HG03139 (cell line): ENCODE measurements around the gene EPS8.

ENCODE experiments used
- ATAC-seq: cut with Tn5 transposase; IDR thresholded peaks from one replicate; pipeline ENCODE4 v1.9.1; 2021; ENCODE audit not compliant: unreplicated experiment

EPS8 gene

DNA sequence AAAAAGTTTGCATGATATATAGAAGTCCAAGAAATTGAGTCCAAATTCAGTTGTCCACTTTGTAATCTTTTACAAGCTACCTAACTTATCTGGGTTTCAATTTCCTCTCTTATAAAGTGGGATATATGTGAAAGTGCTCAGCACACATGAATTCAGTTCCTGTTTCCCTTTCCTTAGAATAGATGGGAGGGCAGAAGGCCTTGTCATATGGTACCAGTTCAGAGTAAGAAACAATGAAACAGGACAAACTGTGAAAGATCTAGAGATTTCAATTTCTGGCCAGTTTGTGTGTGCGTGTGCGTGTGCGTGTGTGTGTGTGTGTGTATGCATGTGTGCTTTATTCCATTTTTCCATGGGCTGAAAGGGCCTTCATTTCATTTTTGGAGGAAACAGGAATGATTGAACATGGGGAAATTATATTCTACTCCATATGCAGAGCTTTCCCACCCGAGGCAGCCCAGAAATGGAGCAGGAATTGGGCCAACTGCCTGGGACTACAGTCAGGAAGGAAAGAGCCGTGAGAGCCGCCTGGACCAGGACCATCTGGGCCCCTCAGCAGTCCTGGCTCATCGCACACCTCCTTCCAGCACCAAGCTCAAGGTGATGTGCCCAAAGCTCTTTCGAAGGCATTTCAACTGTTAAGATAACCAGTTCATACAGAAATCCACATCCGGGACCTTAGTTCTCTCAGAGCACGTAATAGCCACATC lies 183.2 kb downstream of the EPS8 start:
- no peak for ATAC-seq

DNA sequence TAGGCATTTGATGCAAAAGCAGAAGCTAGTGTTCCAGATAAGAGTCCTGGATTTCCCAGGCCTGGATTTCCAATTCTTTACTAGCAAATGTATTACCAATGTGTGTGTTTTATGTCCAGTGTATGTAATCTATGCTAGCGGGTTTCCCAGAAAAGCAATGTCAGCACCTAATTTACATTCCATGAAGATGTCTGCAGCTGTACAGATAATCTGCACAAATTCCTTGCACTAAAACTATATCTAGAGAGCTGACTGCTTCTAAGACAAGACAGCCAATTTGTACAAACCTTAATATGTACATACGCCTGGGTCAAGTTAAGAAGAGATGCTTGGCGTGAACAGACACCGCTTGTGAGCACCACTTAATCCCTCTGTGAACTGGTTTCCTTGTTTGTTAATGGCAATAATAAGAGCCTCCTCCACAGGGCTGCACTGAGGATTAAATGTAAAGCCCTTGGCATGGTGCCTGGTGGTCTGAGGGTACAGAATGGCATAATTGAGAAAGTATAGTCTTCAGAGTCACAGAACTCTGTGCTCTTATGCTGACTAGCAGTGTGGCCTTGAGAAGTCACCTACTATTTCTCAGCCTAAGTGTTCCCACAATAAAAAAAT lies 185.6 kb downstream of the EPS8 start:
- no peak for ATAC-seq

DNA sequence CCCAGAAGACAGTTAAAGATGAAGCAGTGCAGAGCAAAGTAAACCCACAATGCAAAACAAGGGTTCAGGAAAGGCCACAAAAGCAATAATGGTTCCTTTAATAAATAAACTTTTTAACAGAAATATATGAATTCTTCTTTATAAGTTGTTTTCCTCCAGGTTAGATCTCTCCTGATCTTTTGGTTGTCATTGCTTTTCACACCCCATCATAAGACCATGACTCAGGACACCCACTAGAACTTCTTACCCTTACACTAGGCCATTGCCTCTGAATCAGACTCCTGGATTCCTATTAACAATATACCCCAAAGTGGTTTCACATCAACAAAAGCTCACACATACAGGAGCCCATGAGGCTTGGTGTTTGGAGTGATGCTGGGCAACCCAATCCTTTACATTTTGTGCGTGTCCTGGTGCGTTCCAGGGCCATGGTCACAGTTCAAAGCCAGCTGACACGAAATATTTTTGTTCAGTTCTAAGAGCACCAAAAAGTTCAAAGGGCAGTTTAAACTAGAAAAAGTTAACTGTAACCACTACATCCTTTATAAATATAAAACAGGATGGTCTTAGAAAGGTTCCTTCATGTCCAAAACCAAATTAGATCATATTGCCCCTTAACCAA lies 187.0 kb downstream of the EPS8 start:
- ATAC-seq, result no peak

DNA sequence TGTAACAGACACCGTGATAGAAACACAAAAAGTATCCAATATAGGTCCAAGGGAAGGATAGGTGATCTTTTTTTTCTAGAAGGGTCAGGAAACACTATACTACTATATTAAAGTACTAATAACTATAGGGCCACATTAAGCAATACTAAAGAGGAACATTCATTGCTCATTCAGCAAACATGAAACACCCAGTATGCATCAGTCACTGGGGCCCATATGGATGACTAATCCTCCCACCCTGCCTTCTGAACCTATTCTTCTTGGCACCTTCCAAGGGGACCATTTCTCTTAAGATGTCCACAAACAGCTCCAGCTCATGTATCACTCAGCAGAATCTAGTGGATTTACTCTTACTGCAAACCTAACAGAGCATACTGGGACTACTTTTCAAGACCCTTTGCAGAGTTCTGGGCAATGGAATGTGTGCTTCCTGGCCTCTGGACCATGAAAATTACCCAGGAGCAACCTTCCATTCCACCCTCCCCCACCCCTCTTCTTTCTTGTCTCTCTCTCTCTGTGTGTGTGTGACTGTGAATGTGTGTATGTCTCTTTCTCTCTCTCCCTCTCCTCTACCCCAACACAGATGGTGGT lies 187.9 kb downstream of the EPS8 start:
- ATAC-seq, result no peak

DNA sequence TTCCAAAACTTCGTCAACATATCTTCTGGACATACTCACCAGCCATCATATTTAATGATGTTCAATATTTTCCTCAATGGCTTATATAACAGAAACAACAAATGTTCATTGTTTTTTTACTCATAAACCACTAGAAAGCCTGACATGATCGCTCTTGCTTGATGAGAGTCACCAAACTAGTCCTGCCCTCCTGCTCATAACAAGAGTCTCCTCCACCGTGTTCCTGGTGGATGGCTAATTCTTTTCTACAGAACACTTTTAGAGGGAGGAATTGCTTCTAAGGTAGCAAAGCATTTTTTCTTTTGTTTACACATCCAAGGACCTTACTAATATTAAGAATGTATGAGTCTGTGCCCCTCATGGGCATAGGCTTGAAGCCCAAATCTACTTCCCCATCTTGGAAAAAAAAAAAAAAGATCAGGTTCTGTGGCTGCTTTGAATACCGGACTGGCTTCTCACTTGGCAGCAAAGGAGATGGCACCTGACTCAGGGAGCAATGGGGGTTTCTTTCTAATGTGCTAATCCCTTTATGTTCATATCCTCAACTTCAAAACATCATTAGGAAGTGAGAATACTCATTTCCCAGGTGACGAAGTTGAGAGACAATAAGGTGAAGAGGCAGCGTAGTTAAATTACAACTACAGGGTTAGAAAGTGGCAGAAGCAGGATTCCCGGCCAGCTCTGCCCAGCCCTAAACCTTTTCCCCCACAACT lies 188.8 kb downstream of the EPS8 start:
- no peak for ATAC-seq

DNA sequence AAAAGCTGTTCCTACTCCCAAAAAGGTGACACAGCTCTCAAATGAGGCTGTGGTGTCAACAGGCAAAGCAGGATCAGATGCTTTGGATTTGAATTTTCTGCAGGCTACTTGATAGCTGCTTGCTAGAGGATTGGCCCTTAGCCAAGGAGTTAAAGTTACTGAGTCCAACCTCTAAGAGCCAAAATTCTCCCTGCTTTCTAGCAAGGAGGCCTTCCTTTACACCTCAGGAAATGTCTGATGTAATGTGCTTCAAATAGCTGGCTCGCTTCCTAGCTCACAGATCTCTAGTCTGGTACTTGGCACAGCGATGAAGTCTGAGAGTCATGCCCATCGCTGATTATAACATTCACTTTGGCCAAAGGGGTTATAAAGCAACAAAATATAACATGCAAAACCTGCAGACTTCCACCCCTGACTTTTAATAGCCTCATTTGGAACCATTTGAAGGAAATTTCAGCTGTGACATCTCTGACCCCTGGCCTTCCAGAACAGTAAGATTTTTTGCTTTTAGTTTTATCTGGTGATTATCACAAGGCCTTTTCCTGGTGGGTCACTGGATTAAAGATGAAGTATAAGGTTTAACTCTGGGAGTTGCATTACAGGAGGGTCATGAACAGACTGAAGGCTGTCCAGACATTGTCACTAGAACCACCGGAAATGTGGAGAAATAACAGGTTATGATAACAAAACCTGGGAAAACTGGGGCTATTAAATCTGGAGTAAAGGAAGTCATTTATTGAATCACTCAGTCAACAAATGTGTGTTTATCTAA lies 189.7 kb downstream of the EPS8 start:
- no peak for ATAC-seq

DNA sequence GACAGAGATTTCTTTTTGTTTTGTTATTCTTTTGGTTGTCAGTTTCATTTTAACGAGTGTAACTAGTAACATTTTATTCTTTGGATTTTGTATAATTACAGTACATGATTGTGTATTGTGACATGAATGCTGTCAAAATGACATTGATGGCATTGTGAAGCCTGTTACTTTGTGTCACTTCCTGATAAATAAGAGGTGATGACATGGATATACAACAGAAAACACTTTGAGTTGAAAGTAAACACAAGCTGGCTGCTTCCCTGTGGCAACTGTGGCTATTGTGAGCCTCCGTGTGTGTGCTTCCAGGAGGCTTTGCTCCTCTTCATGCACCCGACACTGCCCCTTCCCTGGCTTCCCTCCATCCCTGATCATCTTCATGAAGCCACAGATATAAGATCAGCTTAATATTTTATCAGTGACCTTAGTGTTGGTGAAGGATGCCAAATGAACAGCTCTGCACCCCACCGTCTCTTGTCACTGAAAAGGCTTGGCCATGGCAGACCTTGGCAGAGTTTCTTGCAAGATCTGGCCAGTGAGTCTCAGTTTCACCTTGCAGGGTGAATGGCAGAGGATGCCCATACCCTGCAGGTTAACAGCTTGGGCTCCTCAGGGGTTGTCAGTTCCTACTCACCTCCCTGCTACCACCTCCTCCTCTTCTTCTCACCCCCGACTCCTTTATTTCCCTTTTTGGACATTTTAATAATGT lies 191.9 kb downstream of the EPS8 start:
- ATAC-seq, result no peak

DNA sequence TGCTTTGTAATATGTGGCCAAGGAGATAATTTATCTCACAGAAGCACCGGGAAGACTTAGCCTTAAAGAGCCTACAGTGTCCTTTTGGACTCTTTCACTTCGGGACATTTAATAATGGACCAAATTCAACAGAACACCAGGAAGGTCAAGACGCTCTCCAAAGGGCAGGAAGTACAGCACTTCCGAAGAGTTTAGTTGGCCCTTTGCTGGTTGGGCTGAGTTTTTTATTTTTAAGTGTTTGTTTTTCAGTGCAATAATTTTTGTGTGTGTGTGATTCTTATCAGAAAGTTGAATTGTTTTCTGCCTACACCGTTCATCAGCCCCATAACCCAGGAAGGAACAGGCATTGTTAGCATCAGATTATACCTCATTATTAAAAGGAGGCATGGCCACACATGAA lies 193.0 kb downstream of the EPS8 start:
- no peak for ATAC-seq

DNA sequence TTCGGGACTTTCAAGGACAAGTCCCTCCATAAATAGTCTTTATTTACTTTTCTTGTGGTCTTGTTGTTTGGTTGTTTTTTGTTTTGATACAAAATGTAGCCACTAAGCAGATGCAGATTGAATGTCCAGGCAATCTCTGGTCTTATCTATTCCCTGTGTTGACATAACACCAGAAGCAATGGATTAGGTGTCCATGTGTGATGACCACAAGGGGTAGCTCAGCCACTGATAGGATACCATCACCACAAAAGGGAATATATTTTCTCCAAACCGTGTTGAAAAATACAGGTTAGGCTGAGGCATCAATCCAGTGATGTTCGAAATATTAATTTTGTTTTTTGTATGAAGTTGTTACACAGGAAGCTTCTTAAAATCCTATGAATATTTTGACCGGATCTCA lies 196.3 kb downstream of the EPS8 start:
- ATAC-seq, result no peak

DNA sequence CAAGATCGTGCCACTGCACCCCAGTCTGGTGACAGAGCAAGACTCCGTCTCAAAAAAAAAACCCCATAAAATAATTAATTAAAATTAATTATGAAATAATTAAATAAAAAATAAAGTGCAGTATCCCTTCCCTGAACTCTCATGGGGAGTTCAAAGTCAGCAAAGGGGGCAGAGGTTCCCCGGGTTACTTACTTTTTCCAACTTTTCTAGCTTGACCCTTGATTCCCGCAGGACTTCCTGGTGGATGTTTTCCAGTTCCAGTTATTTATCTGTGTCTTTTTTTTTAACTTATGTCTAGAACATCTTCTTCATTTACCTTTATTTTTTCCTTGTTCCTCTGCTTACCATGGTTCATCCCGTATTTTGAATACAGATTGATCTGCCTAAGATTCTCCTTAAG lies 197.4 kb downstream of the EPS8 start:
- no peak for ATAC-seq

DNA sequence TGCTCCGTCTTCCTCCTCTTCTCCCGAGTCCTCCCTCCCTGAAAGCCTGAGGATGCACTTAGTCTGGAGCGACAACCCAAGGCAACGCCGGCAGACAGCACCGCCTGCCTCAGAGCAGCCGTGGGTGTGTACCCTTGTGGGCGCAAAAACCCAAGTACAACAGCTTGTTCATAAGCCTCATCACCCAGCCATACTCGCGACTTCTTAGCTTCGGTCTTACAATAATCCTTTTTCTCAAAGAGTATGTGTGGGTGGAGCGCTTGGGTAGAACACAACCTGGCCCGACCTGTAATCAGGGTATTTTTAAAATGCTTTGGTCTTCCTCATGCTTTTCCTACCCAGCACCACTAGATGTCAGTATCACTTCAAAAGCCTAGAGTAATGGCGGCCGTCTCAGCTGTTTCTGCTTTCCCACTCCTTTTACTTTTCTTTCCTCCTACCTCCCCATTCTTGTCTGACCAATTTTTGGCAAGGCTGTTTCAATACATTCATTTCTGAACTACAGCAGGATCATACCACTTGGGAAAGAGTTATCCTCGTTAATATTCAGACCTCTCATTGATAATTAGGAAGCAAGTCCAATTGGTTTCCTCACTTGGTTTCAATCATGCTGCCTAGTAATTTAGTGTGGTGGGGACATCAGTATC lies 198.9 kb downstream of the EPS8 start:
- ATAC-seq, result peak; percentile 93

DNA sequence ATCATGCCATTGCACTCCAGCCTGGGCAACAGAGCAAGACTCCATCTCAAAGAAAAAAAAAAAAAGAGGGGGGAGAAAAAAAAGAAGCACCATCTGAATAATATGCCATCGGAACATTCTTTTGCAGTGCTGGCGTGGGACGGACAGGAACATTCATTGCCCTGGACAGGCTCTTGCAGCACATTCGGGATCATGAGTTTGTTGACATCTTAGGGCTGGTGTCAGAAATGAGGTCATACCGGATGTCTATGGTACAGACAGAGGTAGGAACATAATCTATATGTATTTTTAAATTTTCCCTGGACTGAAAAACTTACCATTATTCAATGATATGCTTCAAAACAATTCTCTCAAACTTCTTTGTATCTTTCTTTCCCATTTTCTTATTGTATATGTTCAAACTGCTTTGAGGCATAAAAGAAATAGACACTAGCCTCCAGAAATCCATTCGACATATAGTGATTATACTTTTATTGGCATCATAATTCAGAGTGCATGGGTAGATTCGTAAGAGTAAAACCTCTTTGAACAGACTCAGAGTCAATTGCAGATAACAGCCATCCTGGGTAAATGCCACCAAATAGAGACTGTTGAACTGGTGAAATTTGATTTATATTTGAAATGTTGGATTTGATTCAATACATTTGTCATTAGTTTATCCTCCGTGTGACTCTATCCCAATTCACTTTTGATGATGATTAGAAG lies 199.7 kb downstream of the EPS8 start:
- no peak for ATAC-seq

DNA sequence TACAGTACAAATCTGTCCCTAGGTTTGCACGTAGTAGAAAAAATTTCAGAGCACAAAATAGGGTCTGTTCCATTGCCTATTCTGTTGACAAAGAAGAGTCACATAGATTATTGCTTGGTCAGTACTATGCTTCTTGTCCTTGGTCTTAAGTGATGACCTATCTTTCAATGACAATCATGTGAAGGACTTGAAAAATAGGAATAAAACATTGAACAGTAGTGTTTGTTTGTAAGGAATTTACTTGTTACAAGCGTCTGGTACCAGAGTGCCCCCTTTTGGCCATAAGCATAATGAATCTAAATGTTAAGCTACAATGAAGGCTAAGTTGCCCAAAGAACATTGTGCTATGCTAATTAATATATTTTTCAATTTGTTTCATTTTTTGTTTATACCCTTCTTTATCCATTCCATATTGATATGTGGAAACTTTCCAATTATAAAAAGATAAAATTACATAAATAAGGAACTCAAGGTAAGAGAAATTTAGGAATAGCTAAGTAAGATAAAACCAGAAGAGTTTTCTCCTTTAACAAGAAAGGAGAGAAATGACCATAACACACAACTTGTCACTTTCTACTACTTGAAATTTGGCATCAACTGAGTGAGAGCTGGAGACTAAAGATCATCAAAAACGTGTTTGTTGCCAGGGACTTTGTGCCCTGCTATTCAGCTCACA lies 204.7 kb downstream of the EPS8 start:
- no peak for ATAC-seq

DNA sequence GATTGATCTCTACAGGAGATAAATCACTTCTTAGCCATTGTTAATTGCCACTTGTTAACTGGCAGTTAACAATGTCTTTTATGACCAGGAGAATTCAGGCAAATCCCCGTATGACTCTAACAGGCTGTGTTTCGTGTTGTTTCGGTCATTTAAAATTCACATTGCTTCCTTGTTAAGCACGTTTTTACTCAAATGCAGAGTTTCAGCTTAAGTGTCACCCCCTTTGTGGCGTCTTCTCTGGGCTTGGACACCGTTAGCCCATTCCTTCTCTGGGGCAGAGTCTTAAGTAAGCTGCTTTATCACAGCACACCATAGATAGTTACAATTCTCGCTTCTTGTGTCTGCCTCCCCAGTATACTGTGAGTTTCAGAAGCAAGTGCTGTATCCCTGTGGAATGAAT lies 205.4 kb downstream of the EPS8 start:
- no peak for ATAC-seq

DNA sequence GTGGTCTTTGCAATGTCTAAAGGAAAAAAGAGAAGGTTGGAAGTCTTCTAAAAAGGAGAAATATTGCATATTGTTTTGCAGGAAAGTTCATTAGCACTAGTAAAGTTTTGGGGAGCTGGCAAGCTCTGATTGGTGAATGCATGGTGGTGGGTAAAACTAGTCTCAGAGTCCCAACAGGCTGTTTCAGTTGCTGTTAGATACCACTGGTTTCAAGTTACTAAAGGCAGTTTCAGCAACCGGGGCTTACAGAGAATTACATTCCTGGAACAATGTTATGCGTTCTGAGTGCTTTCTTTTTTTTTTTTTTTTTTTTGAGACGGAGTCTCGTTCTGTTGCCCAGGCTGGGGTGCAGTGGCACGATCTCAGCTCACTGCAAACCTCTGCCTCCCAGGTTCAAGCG lies 208.2 kb downstream of the EPS8 start:
- no peak for ATAC-seq

DNA sequence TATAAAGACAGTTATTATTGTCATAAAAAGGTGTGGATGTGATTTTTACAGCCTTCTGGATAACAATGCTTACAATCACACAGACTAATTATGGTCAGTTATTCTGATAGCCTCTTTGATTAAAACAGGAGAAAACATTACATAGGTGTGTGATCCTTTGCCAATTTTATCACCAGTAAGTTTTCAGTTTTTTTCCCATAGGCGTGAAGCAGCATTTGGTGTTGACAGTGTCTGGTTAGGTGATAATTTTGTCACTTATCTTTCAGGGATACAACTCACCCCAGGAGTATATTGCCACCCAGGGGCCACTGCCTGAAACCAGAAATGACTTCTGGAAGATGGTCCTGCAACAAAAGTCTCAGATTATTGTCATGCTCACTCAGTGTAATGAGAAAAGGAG lies 208.8 kb downstream of the EPS8 start:
- no peak for ATAC-seq

DNA sequence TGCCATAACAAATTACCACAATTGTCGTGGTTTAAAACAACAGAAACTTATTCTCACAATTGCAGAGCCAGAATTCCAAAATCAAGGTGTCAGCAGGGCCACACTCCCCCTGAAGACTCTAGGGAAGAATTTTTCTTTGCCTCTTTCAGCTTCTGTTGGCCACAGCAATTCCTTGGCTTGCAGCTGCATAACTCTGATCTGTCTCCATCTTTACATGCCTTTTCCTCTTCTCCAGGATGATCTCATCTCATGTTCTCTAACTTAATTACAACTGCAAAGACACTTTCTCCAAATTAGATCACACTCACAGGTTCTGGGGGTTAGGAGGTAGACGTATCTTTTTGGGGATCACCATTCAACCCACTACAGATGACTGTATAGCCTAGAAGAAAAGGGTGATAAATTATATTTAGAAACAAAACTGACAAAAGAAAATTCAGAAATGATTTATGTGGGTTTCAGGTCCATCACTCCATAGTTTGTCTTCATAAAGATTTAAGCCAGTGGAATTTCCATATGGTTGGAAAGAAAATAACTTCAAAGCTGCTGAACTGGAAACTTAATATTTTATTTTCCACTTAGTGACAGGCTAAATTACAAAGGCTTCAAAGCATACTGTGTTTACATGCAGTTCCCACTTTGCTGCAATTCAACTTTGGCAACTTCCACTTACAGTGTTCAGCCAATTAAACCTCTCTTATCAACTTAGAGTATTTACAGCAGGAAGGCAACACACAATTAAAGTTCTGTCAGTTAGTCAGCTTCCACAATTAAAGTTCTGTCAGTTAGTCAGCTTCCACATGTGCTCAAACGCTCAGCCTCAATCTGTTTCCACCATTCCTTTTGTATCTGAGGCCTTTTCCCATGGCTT lies 213.3 kb downstream of the EPS8 start:
- no peak for ATAC-seq

DNA sequence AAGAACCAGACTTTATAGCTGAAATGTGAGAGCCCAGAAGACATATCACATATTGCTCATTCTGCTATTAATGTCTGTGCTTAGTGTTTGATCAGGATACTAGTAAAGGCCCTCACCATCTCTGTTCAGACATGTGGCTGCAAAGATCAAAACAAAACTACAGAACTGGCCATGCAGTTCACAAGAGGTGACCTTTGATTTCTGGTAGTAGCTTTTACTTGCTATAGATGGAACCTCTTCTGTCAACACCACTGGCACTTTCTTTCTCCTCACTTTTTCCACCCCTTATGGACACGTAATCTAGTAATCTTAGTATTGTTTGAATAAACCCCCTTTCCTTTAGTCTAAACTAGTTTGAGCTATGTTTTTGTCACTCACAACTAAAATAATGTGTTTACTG lies 214.8 kb downstream of the EPS8 start:
- ATAC-seq, result no peak
